Stimulated activated CD8-positive, alpha-beta memory T cell treated with anti-CD3 and anti-CD28 coated beads, Interleukin-12 subunit alpha, Interleukin-12 subunit beta, amount 100 ng/mL, for 24 hours (primary cell): ENCODE data around the gene MXRA7.
"Not testable (repeated sequence)": the region's sequence is repeated elsewhere in the genome, so short reads cannot be mapped to it uniquely, and the experiment has no call there.

Experiments used
- DNase-seq: peaks from one replicate; pipeline ENCODE4 v3.0.0-alpha.2; 2020; ENCODE audit errors: extremely low read depth

Gene MXRA7

DNA sequence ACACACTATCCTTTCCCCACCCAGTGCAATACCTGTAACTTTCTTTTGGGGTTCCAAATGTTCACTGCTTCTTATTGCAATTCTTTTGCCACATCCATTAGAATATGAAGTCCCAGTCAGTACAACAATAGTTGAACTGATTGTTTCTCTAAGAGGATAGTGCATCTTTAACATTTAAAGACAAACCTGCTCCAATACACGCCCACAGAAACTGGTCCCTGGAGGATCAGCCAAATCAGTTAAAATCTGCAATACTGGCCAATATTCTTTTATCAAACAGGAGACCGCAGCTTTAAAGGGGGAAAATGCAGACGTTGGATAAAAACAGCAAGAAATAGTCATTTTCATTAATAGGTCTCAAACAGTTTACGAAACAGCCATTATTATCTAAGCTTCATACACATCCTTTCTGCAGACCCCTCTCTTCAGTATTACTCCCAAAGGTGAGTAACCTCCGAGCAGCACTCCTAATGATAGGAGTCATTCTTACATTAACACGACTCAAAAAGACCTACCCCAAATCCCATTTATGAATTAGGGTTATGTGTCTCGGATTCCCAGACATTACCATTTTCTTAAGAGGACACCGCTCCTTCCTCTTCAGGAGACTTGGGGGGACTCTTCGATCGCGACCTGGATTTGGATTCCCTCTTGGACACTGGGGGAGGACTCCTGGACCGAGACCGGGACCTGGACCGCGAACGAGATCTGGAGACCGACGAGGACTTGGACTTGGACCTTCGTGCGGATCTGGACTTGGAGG lies 25.0 kb upstream of the MXRA7 start:
- DNase-seq: no peak

DNA sequence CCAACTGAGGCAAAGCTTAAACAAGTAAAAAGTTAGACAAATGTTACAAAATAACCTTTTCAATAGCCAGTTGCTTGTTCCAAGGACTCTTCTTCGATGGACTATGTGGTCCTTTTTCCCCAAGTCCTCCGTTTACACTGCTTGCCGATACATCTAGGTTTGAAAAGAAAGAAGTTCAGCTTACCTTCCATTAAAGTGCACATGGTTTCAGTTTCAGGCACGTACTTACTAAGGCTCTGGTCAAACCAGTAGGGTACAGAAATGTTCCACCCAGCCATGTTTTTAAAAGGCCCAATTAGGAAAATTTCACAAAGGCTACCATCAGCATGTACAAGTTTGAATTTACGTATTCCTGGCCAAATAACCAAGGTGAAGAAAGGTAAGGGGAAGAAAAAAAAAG lies 24.2 kb upstream of the MXRA7 start:
- DNase-seq: no peak

DNA sequence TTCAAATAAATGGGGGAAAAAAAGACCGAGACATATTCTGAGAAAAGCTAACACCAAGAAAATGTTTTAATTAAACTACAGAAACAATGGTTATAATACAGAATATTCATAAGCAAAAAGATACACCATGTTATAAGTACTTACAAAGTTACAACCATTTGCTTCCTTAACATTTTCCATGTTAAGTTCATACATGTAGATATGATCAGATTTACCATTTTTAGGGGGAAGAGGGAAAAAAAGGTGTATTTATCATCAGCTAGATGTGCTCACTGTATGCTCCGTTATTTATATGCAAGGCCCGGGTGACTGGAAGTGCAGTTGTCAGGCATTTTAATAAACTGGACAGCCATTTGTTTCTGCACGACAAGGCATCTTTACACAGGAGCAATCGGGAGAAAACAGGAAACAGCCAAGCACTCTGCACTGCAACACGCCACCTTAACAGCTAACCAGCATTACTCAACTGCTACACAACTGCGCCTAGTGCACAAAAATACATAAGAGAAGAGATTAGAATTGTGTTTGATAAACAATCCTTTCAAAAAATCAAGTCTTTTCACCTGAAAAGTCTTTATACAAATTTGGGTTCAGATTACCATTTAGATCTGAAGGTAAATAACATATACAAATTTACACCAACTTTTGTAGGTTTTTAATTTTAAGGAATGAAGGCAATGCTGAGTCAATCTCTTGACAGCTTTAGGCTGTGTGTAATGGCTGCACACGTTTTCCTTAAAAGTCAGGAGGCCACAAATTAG lies 23.5 kb upstream of the MXRA7 start:
- DNase-seq: no peak

DNA sequence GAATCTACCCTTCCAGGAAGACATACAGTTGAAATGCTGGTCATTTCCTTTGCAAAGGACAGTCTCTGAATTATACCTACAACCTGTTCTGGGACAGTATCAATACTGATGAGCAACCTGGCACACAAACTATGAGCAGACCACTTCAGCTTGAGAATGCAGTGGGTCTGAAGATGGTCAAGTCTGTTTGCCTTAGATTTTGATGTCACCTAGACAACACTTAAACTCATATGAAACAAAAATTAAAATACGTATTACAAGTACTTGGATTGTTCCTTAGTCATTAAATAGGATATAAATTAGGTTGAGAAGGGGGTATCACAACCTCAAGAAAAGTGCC lies 22.8 kb upstream of the MXRA7 start:
- DNase-seq: no peak

DNA sequence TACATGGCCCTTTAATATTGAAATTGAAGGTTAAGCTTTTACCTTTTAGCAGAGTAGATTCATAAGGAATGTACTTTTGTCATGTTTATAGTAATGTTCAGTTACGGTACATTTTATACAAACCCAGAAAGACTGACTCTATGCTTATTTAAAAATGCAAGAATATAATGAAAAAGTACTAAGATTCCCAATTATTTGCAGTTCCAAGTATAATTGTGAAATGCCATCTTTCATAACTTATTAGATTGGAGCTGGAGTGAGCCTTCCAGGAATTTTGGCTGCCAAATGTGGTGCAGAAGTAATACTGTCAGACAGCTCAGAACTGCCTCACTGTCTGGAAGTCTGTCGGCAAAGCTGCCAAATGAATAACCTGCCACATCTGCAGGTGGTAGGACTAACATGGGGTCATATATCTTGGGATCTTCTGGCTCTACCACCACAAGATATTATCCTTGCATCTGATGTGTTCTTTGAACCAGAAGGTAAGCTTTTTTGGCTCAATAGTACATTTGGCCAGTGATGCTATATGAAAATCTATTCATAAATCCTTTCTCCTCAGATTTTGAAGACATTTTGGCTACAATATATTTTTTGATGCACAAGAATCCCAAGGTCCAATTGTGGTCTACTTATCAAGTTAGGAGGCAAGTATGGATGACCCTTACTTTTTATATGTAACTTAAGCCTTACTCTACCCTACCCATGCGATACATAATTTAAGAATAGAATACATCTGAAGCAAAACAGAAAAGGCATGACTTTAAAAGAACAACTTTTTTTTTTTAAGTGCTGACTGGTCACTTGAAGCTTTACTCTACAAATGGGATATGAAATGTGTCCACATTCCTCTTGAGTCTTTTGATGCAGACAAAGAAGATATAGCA lies 22.2 kb upstream of the MXRA7 start:
- DNase-seq: no peak

DNA sequence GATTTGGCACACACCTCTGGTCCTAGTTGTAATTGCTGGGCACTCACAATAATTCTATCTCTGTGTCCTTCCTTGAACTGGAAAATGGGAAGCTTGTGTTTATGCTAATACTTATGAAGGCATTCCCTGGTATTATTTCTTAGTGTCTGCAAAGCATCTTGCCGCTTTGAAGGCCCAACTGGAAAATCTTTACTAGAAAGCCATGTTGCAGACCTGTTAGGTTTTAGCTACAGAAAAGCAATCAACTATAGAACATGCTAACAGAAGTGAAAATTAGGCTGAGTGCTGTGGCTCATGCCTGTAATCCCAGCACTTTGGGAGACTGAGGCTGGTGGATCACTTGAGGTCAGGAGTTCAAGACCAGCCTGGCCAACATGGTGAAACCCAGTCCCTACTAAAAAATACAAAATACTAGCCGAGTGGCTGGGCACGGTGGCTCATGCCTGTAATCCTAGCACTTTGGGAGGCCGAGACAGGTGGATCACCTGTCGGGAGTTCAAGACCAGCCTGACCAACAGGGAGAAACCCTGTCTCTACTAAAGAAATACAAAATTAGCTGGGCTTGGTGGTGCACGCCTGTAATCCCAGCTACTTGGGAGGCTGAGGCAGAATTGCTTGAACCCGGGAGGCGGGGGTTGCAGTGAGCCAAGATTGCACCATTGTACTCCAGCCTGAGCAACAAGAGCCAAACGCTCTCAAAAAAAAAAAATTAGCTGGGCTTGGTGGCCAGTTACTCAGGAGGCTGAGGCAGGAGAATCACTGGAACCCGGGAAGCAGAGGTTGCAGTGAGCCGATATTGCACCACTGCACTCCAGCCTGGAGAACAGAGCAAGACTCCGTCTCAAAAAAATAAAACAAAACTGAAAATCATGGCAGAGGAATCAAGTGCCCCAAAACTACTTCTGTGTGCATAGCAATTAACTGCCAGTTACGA lies 21.3 kb upstream of the MXRA7 start:
- not testable (repeated sequence) for DNase-seq

DNA sequence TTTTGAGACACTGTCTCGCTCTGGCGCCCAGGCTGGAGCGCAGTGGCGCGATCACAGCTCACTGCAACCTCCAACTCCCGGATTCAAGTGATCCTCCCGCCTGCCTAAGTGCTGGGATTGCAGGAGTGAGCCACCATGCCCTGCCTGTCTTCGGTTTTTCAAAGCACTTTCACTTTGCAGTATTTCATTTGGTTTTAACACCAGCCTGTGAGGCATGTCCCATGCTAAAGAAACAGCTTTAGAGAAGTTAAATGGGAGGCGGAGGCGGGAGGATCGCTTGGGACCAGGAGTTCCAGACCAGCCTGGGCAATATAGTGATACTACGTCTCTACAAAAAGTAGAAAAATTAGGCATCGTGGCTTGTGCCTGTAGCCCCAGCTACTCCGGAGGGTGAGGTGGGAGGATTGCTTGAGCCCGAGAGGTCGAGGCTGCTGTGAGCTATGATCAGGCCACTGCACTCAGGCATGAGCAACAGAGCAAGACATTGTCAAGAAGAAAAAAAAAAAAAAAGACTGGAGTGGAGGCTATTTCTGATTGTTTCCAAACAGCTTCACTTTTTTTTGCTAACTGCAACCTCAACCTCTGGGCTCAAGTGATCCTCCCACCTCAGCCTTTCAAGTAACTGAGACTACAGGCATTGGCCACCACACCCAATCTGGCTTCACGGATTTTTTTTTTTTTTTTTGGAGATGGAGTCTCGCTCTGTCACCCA lies 17.1 kb upstream of the MXRA7 start:
- no peak for DNase-seq

DNA sequence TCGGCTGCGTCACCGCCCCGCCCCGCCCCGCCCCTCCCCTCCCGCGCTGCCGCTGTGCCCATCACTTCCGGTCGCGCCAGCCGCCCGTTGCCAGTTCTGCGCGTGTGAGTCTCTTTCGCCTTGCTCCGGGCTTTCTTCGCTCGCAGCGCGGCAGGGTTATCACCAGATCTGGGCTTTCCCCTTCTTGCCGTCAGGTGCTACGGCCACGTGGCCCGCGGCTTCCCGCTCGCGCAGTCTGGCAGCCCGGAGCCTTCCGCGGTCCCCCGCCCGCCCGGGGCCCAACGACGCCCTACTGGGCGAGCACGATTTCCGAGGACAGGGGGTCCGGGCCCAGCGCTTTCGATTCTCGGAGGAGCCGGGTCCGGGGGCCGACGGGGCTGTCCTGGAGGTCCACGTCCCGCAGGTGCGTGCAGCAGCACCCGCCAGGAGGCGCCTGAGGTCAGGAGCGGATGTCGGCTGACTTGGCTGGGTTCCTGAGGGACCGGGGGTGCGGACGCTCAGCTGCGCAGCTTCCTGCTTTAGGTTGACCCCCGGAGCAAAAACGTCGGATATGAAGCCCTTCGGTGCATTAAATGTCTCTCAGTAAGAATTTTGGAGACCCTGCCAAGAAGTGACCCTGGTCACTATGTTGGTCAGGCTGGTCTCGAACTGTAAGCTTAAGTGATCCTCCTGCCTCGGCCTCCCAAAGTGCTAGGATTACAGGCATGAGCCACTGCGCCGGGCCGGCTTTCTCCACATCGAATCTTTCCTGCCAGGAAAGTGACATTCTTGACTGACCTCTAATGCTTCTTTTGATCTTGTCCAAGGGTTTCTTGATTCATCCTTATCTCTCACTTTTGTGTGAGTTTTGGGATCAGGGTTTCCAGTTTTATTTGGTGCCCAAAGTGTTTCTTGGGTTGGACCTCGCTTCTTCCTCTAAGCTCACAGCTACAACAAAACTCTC lies 16.3 kb upstream of the MXRA7 start, which contains the start of gene METTL23:
Gene METTL23, plus strand, starts transcription at position 64 of the 943 bp plus-strand sequence. CDS start 2,872 bp downstream, outside the sequence.
- DNase-seq: no peak

DNA sequence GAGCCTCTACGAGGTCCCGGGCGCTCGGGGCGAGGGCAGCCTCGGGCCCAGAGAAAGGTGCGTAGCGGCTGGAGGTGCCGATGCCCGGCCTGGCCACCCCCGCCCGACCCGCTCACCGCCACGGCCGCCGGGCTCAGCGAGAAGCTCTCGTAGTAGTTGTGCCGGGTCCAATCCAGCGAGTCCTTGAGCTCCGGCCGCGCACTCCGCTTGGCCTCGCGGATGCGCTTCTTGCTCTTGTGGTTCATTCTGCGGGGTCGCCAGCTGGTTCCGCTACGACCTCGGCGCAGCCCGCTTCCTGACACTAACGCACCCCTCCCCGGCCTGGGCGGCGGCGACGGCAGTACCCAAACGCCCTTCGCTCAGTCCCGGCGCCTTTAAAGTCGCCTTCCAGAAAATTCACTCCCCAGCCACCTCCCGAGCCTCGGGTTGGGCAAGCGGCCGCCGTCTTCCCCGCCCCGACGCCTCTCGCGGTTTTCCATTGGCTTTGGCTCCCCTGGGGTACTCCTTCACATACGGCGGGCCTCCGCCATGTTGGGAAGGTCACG lies 15.5 kb upstream of the MXRA7 start, which contains the start of gene JMJD6:
Gene JMJD6, minus strand, starts transcription at position 376 of the 545 bp plus-strand sequence. Its CDS starts 131 bp downstream, at position 245.
- peak; percentile 87 for DNase-seq

DNA sequence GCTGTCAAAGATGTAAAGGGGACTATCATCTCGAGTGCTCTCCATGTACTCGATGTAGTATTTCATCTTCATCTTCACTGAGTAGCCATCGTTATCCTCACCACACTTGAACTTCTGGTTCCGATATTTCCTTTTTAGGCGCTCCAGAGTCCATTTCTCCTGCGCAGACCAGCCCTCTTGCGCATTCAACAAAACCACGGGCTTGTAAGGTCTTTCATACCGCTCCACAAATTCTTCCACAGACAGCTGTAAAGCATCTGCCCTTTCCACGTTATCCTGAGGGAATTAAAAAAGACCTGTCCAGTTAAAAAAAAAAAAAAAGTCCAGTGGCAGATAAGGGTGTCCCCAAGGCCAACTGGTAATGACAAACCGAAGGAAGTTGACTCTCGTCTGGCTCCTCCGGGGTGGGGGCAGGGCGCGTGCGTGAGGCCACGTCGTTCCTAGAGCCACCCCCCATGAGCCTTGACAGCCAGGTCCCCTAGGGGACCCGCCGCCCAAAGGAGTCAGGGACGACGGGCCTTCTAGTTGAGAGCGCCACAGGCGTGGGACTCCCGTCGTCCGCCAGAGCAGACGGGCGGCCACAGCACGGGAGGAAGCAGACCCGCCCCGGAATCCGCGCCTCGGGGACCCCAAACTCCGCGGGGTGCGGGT lies 14.9 kb upstream of the MXRA7 start:
- no peak for DNase-seq

DNA sequence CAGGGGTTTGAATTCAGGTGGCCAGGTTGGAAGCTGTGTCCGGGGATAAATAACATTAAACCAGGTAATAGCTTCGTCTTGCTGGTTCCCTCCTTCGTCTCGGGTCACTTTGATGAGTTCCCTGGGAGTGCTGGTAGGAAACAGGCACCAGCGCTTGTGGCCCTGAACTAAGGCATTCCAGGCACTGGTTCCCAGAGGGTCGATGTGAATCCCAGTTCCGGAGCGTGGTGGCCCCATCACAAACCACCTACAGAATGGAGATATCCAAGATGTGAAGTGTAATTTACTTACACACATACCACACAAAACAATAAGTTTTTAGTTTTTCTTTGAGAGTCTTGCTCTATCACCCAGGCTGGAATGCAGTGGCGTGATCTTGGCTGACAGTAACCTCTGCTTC lies 13.0 kb upstream of the MXRA7 start:
- no peak for DNase-seq

DNA sequence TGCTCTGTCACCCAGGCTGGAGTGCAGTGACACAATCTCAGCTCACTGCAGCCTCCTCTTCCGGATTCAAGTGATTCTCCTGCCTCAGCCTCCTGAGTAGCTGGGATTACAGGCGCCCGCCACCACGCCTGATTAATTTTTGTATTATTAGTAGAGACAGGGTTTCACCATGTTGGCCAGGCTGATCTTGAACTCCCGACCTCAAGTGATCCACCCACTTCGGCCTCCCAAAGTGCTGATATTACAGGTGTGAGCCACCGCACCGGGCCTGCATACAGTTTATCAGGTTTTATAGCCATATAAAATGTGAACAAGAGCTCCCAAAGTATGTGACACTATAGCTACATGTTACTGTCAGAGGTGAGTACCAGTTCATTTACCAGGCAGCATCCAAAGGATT lies 12.2 kb upstream of the MXRA7 start:
- DNase-seq: not testable (repeated sequence)

DNA sequence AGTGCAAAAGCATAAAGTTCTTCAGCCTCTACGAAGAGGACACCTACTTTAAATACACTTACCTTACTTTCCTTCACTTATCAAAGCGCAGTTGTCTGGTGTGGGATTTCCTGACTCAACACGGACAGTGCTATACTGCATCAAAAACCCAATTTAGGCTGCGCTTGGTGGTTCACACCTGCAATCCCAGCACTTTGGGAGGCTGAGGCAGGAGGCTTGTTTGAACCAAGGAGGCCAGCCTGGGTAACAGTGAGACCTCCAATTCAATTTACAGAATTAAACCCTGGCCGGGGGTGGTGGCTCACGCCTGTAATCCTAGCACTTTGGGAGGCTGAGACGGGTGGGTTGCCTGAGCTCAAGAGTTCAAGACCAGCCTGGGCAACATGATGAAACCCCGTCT lies 11.5 kb upstream of the MXRA7 start:
- DNase-seq: no peak

DNA sequence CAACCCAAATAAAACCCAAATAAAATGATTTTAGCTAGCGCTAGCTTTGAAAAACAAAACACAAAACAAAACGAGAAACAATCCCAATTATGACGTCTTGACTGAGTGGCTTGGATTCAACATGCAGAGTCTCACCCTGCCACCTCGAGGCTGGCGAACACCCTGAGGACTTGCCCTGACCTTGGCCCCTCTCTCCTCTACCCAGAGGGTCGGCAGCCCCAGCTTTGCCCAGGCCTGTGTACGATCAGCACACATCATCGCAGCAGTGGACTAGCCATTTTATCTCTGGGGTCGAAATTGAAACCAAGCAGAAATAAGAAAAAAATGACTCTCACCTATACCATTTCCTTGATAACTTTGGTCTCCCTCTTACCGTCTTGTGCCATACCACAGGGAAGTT lies 10.7 kb upstream of the MXRA7 start:
- no peak for DNase-seq

DNA sequence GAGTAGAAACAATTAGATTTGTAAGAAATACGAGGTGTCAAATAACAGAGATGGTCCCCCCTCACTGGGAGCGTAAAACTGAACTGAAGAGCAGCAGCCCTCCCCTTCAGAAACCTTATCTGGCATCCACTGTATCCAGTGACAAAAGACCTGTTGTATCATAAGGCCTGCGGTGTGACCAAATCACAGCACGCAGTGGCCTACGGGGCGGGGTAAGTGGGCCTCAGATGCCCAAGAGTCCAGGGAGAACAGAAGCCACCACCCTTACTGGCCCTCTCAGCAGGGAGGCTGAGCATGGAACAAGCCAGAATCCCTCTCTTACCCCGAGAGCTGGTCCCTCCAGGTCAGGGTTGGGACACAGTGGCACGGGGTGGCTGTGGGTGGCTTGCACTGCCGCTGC lies 10.2 kb upstream of the MXRA7 start:
- DNase-seq: no peak

DNA sequence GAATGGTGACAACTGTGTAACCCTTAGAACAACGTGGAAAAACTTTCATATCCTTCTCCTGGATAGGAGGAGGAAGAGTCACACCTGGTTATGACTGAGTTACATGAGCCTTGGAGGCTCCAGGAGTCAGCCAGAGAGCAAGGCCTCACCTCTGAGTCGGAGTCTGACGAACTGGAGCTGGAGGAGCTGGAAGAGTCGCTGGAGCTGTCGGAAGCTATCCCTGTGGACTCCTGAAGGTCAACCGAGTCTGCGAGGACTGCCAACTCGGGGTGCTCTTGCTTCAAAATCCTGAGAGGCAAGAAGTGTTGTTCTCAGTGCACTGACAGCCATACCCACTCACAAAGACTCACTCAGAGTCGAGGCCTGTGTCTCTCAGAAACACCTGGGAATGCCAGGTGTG lies 9.4 kb upstream of the MXRA7 start:
- DNase-seq: no peak

DNA sequence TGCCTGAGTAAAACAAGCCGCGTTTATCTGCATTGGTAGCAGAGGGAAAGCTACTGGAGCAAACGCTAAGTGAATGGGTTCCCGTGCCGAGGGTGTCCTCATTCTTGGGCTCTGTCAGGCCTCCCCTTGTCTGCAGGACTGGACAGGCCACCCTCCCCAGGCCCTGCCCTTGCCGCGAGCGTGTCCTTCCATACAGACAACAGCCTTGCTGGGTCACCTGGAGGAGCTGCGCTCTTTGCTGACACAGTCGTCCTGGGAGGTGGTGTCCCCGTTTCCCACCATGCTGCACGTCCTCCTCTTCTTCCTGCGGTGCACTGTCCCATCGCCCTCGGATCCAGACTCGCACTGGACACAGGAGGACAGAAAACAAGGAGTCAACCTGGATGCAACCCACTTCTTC lies 7.8 kb upstream of the MXRA7 start:
- no peak for DNase-seq

DNA sequence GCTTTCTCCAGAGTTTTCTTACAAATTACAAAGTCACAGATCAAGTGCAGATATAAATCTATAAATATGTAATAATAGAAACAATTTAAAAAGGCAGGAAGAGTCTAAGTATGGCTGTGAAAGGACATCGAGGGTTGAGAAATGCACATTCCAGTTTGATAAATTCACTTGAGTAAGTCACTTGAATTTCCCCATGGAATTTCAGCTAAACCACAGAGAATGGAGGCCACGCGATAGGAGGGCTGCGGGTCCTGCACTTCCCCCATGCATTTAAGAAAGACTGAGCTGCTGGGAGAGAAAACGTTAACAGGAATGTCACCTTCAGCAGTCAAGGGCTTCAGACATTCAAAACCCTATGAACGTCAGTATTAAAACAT lies 6.1 kb upstream of the MXRA7 start:
- DNase-seq: no peak
